Activated T-cell treated with anti-CD3 and anti-CD28 coated beads for 48 hours (primary cell): Measurements from ENCODE around the gene ADAMTSL5.

Experiments used
- DNase-seq: peaks from one replicate; pipeline ENCODE4 v3.0.0-alpha.2; 2020; ENCODE audit warnings: low read depth

ADAMTSL5 gene

DNA sequence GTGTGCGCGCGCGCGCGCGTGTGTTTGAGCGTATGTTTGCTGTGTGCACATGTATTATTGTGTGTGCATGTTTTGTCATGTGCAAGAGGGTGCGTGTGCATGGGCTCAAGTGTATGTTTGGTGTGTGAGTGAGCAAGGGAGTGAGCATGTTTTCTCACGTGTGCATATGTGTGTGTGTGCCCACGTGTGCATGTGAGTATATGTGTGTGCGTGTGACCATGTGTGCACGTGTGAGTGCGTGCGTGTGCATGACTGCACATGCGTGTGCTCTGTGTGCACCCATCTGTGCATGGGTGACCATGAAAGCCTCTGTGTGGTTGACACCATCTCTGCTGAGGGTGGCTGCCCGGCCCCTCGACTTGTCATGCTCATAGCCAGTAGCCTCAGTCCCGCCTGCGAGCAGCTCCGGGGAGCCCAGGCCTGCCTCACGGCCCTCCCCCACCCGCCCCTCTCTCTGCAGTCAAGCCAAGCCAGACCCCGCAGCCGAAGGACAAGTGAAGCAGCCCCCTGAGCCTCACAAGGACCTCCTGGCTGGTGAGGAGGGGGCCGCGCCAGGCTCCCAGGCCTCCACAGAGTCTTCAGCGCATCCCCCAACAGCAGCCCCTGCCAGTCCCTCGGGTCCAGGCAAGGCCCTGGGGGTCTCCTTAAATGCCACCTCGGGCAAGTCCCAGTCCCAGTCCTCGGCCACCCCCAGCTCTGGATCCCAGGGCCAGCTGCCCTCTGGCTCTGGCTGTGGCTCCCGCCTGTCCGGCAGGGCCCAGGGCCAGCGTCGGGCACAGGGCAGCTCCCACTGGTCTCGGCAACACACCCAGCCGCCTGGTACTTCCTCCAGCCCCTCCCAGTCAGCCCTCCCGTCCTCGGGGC is 15.9 kb downstream of the ADAMTSL5 start:
- DNase-seq = no peak

DNA sequence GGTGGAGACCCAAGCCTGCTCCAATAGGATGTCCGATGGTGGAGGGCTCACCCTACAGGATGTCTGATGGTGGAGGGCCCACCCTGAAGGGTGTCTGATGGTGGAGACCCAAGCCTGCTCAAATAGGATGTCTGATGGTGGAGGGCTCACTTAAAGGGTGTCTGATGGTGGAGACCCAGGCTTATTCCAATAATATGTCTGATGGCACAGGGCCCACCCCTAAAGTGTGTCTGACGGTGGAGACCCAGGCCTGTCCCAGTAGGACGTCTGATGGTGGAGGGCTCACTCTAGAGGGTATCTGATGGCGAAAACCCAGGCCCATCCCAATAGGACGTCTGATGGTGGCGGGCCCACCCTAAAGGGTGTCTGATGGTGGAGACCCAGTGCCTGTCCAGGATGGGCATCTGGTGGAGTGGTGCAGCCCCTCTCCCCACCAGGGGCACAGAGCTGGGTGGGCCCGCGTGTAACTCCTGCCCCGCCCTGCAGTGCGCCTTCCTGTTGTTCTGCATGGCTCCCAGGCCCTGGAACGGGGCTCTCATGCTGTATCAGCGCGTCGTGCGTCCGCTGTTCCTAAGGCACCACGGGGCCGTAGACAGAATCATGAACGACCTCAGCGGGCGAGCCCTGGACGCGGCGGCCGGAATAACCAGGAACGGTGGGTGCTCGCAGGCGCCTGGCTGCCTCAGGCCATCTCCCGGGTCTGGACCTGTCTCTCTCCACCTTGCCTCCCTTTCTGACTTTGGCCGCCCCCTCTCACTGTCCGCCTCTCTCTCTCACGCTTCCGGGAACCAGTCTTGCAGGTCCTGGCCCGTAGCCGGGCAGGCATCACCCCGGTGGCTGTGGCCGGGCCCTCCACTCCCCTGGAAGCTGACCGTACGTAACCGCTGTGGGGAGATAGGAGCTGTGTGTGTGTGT is 16.8 kb downstream of the ADAMTSL5 start:
- DNase-seq = no peak

DNA sequence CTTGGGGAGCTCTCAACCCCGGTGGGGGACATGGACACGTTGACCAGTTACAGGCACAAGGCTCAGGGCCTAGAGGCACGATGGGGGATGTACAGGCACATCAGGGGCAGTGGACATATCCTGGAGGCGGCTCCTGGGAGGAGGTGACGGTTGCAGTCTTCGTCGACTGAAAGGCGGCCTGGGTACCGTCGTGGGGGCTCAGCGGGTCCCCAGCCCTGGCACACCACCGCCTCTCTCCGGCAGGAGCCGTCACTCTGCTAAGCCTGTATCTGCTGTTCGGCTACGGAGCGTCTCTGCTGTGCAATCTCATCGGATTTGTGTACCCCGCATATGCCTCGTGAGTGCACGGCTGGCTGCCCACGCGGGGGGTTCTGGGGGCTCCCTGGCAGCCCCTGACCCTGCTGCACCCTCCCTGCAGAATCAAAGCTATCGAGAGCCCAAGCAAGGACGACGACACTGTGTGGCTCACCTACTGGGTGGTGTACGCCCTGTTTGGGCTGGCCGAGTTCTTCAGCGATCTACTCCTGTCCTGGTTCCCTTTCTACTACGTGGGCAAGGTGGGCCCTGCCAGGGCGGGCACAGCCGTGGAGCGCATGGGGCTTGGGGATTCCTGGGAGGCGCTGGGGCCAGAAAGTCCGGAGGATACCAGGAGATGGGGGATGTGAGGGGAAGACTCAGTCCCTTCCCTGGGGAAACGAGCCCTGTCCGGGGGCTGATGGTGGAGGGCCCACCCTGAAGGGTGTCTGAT is 17.6 kb downstream of the ADAMTSL5 start:
- no peak for DNase-seq

DNA sequence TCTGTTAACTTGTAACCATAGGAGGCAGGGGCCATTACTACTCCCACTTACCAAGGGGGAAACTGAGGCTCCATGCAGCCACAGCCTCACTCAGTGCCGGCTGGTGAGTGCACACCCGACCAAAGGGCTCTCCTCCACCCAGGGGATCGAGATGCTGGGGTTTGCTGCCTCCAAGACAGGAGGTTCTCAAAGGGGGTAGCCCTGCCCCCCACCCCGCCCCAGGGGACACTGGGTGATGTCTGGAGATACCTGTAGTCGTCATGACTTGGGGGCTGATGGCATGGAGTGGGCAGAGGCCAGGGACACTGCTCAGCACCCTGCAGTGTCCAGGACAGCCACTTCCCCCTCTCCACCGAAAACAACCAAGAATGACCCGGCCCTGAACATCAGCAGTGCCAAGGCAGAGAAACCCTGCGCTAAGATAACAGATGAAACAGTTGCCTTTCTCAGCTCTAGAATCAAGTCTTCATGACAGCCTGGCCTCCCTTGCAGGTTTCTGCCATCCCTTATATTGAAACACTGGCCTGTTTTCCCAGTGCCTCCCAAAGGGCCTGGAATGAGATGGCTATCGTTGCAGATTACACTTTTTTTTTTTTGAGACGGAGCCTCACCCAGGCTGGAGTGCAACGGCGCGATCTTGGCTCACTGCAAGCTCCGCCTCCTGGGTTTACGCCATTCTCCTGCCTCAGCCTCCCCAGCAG is 18.6 kb downstream of the ADAMTSL5 start:
- no peak for DNase-seq

DNA sequence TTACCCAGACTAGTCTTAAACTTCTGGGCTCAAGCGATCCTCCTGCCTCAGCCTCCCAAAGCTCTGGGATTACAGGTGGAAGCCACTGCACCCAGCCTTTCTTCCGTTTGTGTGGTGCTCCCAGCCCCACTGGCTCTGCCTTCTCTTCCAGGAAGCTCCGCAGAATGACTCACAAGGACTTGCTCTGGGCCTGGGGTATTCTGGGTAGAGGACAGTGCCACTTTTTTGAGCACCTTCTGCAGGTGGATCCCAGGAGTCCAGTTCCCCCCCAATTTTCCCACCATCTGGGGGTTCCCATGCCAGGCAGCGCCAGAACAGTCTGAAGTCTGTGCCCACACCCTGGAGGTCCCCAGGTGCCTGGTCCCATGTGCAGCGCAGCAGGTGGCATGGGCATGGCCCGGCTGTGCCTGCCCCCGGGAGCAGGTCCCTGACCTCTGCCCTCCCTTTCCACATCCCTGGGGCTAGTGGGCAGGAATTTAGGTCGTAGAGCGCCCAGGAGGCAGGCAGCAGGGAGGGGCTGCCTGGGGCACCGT is 20.3 kb downstream of the ADAMTSL5 start:
- DNase-seq = no peak

DNA sequence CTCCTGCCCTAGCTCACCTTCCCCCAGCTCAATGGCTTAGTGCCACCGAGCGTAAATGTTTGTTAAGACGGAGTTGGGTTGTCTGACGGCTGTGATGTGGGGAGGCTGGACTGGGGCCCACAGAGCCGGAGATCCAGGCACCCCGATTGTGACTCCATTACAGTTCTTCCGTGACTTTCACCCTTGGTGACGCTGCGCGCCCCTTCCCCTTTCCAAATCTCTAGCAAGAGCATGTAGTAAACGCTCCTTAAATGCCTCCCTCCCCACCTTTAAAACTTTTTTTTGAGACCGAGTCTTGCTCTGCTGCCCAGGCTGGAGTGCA is 21.0 kb downstream of the ADAMTSL5 start:
- no peak for DNase-seq

DNA sequence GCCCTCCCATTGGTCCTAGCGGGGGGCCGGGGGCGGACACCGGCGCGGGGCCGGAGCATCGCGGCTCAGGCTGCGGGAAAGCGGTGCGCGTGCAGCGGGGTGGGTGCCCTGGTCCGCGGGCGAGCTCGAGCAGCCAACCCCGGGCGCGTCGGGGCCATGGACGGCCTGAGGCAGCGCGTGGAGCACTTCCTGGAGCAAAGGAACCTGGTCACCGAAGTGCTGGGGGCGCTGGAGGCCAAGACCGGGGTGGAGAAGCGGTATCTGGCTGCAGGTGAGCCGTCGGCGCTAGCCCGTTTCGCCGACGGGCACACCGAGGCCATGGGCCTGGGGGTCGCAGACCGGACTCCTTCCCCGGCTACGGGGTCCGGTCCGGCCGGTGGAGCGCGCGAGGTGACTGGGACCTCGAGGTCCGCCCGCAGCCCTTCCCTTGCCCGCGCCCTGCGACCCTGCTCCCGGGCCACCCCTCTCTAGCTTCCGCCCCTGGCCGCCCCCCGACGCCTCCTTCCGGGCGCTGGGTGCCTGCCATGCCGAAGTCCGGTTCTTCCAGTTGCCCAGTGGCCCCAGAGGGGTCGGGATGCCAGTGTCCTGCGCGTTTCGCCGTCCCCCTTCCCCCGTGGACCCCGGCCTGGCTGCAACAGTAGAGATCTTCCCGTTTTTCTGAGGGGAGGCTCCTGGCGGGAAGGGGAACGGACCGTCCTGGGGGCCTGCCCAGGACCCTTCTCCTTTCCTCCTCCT is 21.5 kb downstream of the ADAMTSL5 start, which contains the start of gene REEP6:
REEP6 (plus strand) TSS at position 68 of the 735 bp plus-strand sequence; CDS start at position 157, 89 bp downstream.
- DNase-seq = no peak

DNA sequence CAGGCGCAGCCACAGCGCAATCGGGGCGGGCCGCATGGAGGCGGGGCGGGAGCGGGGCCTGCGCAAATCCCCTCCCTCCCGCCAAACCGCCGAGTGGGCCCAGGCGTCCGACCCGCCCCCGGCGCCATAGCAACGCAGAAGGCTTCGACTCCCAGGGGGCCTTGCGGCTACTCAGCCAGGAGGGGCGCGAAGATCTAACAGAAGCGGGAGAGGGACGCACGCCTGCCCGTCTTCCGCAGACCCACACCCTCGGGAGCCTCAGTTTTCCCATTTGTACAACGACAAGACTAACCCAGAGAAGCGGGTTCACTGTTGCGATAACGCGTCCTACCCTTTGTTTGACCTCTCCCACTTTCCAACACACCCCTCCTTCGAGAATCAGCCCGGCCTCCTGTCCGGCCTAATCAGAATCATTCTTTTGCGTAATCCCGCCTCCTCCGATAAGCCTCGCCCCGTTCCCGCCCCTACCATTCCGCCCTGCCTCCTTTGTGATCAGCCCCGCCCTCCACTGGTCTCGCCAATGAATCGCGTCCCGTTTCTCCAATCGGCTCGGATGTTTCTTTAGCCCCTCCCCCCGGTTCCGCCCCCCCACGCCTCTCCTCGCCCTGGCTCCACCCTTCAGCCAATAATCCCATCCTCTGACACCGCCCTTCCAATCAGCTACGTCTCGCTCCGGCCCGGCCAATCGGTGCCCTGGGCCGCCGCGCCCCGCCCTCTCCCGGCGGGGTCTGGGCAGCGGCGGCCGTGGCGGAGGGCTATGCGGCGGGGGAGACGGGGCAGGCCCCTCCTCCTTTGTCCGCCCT is 22.3 kb downstream of the ADAMTSL5 start, which contains the start of gene PCSK4:
PCSK4 (minus strand) TSS at position 40 of the 803 bp plus-strand sequence; CDS start at position 36, 4 bp downstream.
- DNase-seq = peak; percentile 96

DNA sequence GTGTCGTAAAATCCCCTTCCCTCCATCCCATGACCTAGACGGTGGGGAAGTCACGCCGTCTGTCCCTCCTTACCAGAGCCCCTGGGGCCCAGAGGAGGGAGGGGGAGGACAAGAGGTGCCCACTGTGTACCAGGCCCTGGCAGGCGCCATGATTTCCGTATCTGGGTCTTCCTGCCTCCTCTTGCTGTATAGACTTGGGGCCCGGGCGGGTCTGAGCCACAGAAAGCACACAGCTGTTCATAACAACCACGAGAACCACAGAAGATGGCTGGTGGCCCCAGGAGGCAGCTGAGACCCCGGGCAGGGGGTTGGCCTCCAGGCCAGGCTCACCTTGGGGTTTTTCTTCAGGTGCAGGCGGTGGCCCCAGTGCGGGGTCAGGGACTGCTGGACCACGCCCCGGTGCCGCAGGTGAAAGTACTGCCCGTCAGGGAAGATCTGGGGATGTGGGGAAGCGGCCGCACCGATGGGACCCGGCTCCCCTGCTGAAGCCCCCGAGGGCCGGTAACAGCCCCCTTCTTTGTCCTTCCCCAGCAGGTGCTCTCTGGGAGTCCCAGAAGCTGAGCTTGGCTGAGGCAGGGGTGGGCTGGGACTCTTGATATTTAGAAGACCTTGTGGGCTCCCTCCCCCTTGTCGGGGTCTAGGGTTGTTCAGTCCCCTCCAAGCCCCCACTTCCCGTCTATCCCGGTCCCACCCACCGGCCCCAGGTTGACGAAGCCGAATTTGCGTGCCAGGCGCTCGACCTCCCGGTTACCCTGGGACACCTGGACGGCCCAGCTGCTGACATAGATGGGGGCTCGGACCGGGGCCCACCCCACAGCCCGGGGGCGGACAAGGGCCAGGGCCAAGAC is 23.1 kb downstream of the ADAMTSL5 start:
- no peak for DNase-seq

DNA sequence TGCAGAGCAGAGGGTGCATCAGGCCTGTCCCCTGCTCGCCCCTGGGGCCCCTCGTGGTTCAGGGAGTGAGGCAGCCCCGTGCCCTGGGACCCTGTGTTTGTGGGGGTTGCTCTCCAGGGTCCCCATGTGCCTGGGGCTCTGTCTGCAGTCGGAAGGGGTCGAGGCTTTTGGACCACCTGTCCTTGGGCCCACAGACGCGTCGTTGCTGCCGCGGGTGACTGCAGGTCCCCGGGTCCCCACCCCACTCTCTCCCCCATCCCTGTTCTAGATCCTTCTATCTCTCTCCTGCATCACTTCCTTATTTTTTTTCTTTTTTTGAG is 24.6 kb downstream of the ADAMTSL5 start:
- no peak for DNase-seq

DNA sequence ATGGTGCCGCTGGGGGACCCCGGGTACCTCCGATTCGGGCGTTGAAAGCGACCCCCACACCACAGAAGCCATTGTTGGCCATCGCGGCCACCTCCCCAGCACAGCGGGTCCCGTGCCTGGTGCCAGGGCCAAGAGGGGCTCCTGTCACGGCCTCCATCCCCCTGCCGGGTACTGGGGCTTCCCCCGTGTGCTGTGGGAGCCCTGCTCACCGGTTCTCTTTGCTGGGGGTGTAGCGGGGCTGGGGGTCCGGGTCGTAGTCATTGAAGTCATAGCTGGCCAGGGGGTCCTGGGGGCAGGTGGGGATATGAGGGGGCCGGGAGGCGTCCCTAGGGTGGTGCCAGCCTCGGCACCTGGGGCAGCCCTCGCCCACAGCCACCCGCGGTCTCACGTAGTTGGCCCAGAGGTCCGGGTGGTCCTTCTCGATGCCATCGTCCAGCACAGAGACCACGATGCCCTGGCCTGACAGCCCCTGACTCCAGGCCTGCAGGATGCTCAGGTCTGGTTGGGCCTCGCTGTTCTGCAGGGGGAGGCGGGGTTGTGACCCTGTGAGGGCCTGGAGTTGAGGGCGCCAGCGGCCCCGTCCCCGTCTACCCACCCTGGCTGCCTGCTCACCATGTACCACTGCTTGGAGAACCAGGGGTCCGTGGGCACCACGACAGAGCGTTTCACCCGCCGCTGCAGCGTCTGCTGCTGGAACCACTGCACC is 25.1 kb downstream of the ADAMTSL5 start:
- no peak for DNase-seq

DNA sequence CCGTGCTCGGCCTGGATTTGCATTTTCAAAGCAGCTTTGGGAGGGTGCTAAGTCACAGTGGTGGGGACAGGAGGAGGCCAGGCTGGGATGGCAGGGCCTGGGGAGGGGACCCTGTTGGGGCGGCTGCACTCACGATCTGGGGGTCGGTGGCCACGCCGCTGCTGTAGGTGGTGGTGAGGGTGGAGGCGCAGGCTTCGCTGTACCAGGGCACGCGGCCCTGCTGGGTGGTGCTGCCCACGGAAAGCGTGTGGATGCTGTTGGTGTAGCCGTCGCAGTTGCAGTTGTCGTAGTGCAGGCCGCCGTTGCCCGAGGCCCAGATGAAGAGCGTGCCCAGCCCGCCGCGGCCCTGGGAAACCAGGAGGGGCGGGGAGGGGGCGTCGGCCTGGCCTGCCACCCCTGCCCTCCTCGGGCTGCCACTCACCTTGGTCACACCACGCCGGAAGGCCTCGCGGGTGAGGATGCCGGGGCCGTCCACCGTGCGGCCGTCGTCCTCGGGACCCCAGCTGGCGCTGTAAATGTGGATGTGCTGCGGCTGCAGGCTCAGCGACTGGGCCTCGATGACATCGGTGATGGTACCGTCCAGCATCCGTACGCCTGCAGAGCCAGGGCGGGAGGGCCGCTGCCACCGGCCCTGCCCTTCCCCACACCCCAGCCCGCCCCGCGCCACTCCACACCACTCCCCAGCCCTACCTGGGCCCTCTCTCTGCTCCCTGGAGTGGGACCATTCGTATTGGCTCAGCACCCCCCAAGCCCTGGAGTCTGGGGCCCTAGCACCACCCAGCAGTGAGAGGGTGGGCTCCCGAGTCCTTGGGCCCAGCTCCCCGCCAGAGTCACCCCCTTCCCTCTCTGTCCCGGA is 25.9 kb downstream of the ADAMTSL5 start:
- no peak for DNase-seq

DNA sequence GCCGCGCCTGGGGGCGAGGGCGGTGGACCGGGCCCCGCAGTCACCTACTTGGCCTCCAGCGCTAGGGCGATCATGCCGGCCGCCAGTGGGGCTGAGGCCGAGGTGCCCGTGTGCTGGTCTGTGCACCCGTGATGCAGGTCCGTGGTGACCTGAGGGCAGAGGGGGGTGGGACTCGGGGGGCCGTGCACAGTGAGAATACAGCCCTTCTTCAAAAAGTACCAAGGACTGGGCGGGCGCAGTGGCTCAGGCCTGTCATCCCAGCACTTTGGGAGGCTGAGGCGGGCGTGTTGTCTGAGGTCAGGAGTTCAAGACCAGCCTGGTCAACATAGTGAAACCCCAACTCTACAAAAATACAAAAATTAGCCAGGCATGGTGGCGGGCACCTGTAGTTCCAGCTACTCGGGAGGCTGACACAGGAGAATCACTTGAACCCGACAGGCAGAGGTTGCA is 28.8 kb downstream of the ADAMTSL5 start:
- DNase-seq = no peak

DNA sequence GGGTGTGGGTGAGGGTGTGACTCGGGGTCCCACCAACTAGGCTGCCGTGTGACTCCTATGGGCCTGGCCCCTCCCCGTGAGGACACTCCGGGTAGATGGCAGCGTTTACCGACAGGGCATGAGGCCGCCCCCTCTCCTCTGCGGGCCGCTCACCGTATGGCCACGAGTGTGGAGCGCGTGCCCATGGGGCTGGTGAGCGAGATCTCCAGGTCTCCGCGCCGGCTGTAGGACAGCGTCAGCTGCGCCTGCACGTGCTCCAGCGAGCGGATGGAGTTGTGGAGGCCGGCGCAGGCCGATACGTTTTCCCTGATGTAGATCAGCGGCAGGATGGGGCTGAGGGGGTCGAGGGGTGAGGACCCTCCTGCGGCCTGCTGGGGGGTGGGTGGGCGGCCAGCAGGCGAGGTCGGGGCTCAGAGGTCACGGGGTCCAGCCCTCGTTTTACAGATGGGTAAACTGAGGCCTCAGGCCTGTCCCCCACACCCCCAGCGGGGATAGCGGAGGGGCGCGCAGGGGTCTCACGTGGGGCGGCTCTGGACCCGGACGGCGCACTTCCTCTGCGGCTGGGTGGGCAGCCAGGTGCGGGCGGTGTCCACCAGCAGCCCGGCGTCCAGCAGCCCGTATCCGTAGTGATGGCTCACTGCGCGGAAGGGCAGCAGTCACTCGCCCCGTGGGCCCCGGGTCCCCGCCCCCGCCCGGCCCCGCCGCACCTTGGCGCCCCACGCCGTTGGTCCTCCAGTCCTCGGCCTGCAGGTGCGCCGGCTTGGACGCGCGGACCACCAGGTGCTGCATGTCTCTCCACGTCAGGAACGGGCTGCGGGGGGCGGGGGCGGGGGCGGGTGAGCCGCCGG is 29.5 kb downstream of the ADAMTSL5 start:
- no peak for DNase-seq

DNA sequence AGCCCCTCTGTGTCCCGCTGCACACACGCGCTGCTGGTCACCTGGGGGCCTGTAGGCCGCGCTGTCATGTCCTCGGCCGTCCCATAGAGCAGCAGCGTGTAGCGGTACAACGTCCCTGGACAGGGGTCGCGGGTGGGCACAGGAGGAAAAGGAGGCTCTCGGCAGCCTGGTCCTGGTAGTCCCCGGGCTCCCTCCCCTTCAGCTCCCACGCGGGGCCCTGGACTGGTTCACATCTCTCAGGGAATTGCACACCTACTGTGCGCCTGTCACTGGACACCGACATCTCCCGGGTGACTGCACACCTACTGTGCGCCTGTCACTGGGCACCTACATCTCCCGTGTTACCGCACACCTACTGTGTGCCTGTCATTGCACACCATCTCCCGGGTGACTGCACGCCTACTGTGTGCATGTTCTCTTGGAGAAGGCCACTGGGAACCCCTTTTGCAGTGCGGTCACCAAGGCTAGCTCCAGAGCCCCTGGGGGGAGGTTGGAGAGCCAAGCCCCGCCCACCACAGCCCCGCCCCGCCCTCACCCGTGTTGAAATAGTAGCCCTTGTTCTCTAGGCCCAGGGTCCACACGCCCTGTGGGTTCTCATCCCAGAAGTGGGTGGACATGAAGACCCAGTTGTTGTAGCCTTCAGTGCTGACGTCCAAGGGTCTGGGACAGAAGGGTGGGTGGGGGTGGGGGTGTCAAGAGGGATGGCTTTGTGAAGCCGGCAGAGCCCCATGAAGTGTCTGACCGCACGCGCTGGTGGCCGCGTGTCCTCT is 30.3 kb downstream of the ADAMTSL5 start:
- no peak for DNase-seq
